GM23248 (cell line): ENCODE measurements around the gene AHRR. TPM values are rescaled to one million over a fixed set of nuclear protein-coding genes. Genes with fewer than 3 reads are reported as not detected.

Source experiments
- DNase-seq: peaks from one replicate; pipeline ENCODE4 v3.0.0-alpha.2; 2015
- H2AFZ ChIP-seq: fragments of 200-600 bp; sonication (generic); 2 replicates; pipeline ENCODE4 v1.6.1; 2016; ENCODE audit warnings: antibody characterized with exemption
- H3F3A ChIP-seq: fragments of 200-600 bp; sonication (generic); 2 replicates; pipeline ENCODE4 v1.6.1; 2016; ENCODE audit warnings: mild to moderate bottlenecking, antibody characterized with exemption, mixed run types; ENCODE audit not compliant: insufficient read depth
- H3K27ac ChIP-seq: fragments of 200-600 bp; sonication (generic); 2 replicates; pipeline ENCODE4 v1.5.1; 2016; ENCODE audit warnings: mild to moderate bottlenecking
- H3K27me3 ChIP-seq: fragments of 200-600 bp; sonication (generic); replicated peaks from 2 replicates; pipeline ENCODE4 v1.6.1; 2016; ENCODE audit warnings: mild to moderate bottlenecking; ENCODE audit not compliant: insufficient read depth
- H3K36me3 ChIP-seq: fragments of 200-600 bp; sonication (generic); 2 replicates; pipeline ENCODE4 v1.6.1; 2016; ENCODE audit warnings: low read depth, mild to moderate bottlenecking
- H3K4me1 ChIP-seq: fragments of 200-600 bp; sonication (generic); 2 replicates; pipeline ENCODE4 v1.6.1; 2016; ENCODE audit warnings: mild to moderate bottlenecking; ENCODE audit not compliant: insufficient read depth
- H3K4me2 ChIP-seq: fragments of 200-600 bp; sonication (generic); one replicate; pipeline ENCODE4 v1.6.1; 2016; ENCODE audit warnings: mild to moderate bottlenecking; ENCODE audit not compliant: unreplicated experiment
- H3K4me3 ChIP-seq: fragments of 200-600 bp; sonication (generic); 2 replicates; pipeline ENCODE4 v1.5.1; 2016; ENCODE audit warnings: mild to moderate bottlenecking
- H3K79me2 ChIP-seq: fragments of 200-600 bp; sonication (generic); 2 replicates; pipeline ENCODE4 v1.6.1; 2016; ENCODE audit warnings: mild to moderate bottlenecking; ENCODE audit not compliant: insufficient read depth
- H3K9ac ChIP-seq: fragments of 200-600 bp; sonication (generic); 2 replicates; pipeline ENCODE4 v1.6.1; 2016; ENCODE audit warnings: mild to moderate bottlenecking
- H3K9me2 ChIP-seq: fragments of 200-600 bp; sonication (generic); 2 replicates; pipeline ENCODE4 v1.6.1; 2016; ENCODE audit warnings: mixed run types, mild to moderate bottlenecking, moderate library complexity; ENCODE audit not compliant: insufficient read depth
- H3K9me3 ChIP-seq: fragments of 200-600 bp; sonication (generic); one replicate; pipeline ENCODE4 v1.6.1; 2017; ENCODE audit warnings: low read depth
- H4K20me1 ChIP-seq: fragments of 200-600 bp; sonication (generic); 2 replicates; pipeline ENCODE4 v1.6.0; 2016; ENCODE audit not compliant: insufficient read depth
- EZH2 ChIP-seq: fragments of 200-600 bp; sonication (generic); IDR thresholded peaks from 2 replicates; pipeline ENCODE4 v1.6.1; 2018; ENCODE audit warnings: antibody characterized with exemption, mild to moderate bottlenecking; ENCODE audit not compliant: insufficient read depth, poor library complexity, severe bottlenecking
- EZH2phosphoT487 ChIP-seq: fragments of 200-600 bp; sonication (generic); IDR thresholded peaks from 2 replicates; pipeline ENCODE4 v1.6.1; 2018; ENCODE audit warnings: antibody characterized with exemption, moderate library complexity, mild to moderate bottlenecking, low read depth; ENCODE audit not compliant: insufficient read depth
- WGBS, 2 experiments: methylation state at CpG; one replicate each; pipeline ENCODE4 v1.1.6; 2015 to 2017; ENCODE audit warnings: low lambda C conversion rate in 2 of 2, low coverage in 1 of 2; ENCODE audit errors: missing lambda C conversion rate in 2 of 2; 5-methylcytosine and 5-hydroxymethylcytosine counted together
- in situ Hi-C: fragments of 300-500 bp; cut with MboI; formaldehyde crosslinking; loops from 2 replicates; pipeline ENCODE4 v1.15.0; 2020
- polyA plus RNA-seq: library from polyadenylated mRNA; unstranded; fragments of >200 nt; fragmentation: Nextera tagmentation; extraction: Ambion mirVana; gene quantifications from 2 replicates; pipeline ENCODE4 v1.2.1, GENCODE V29; 2016
- total RNA-seq: library from RNA; depleted of rRNA; stranded (reverse); fragments of >200 nt; shearing (Covaris generic); gene quantifications from 2 replicates; pipeline ENCODE4 v1.2.3, GENCODE V29; 2014

AHRR gene
- total and polyA plus RNA-seq, 2 experiments from 2014 or later, result 13.2 to 33.7 TPM

GRCh38 chr5:329768-330167 lies 8.3 kb downstream of the AHRR start:
- Histone ChIP-seq H3K27ac (peak overlapping the region; percentile 62), H3K4me3 (no peak overlapping the region), H3K9me3 (no peaks in the 10 kb centered on the region), H3K79me2 (peaks cover 99% of the 10 kb centered on the region), H3K27me3 (no peaks in the 10 kb centered on the region), H3F3A (peaks cover 21% of the 10 kb centered on the region), H3K9me2 (no peaks in the 10 kb centered on the region), H3K36me3 (no peaks in the 10 kb centered on the region), H4K20me1 (0 out of 2 replicates have a peak, but pooled peaks cover 4% of the 10 kb centered on the region), H3K4me2 (peak overlapping the region; percentile 26), H3K4me1 (peaks cover 26% of the 10 kb centered on the region), H3K9ac (0 out of 2 replicates have a peak overlapping the region, but pooled peaks have one; percentile 22), H2AFZ (no peak overlapping the region)
- 100% methylated on average over 1 of the region's 1 CpG for WGBS, 2 experiments
- no peak for TF ChIP-seq EZH2
- no peak for DNase-seq
- in situ Hi-C loops, result no loop called here

- peaks cover 29% of the 10 kb centered on the region for H3F3A ChIP-seq
- H3K27ac ChIP-seq, result no peak overlapping the region
- H3K4me2 ChIP-seq, result no peak overlapping the region
- 97% methylated on average over 5 of the region's 5 CpGs for WGBS, 2 experiments
- no peaks in the 10 kb centered on the region for H3K27me3 ChIP-seq
- TF ChIP-seq EZH2 (no peak), EZH2phosphoT487 (no peak)
- H4K20me1 ChIP-seq, result 0 out of 2 replicates have a peak, but pooled peaks cover 4% of the 10 kb centered on the region
- H3K4me1 ChIP-seq, result peaks cover 26% of the 10 kb centered on the region
- H3K9me3 ChIP-seq, result no peaks in the 10 kb centered on the region
- H3K9me2 ChIP-seq, result no peaks in the 10 kb centered on the region
- no peak for DNase-seq
- in situ Hi-C loops, result no loop called here
- H3K79me2 ChIP-seq, result peaks cover 99% of the 10 kb centered on the region
- H3K9ac ChIP-seq, result no peak overlapping the region
- H3K36me3 ChIP-seq, result no peaks in the 10 kb centered on the region
- H2AFZ ChIP-seq, result no peak overlapping the region
- H3K4me3 ChIP-seq, result no peak overlapping the region
Observed at GRCh38 chr5:332843-333242, 11.3 kb downstream of the AHRR start.

- Histone ChIP-seq H3K9me2 (no peaks in the 10 kb centered on the region), H3K27me3 (no peaks in the 10 kb centered on the region), H3K4me1 (peaks cover 18% of the 10 kb centered on the region), H3K36me3 (no peaks in the 10 kb centered on the region), H3K27ac (no peak overlapping the region), H4K20me1 (no peaks in the 10 kb centered on the region), H3K9me3 (no peaks in the 10 kb centered on the region), H3K79me2 (peaks cover 99% of the 10 kb centered on the region), H2AFZ (no peak overlapping the region), H3K4me3 (no peak overlapping the region), H3K9ac (no peak overlapping the region), H3F3A (peaks cover 22% of the 10 kb centered on the region), H3K4me2 (no peak overlapping the region)
- TF ChIP-seq EZH2, result no peak
- no peak for TF ChIP-seq EZH2phosphoT487
- in situ Hi-C loops, result no loop called here
- peak; percentile 29 for DNase-seq
- WGBS, 2 experiments, result 48 to 50% methylated on average over 2 of the region's 2 CpGs
Observed at GRCh38 chr5:333945-334344, 12.4 kb downstream of the AHRR start.

- DNase-seq, result no peak
- Histone ChIP-seq H3K79me2 (peaks cover 100% of the 10 kb centered on the region), H3K27me3 (no peaks in the 10 kb centered on the region), H3F3A (peaks cover 10% of the 10 kb centered on the region), H3K4me1 (peaks cover 8% of the 10 kb centered on the region), H3K9me2 (no peaks in the 10 kb centered on the region), H3K9me3 (no peaks in the 10 kb centered on the region), H3K9ac (no peak overlapping the region), H3K36me3 (no peaks in the 10 kb centered on the region), H3K4me2 (no peak overlapping the region), H2AFZ (no peak overlapping the region), H3K27ac (no peak overlapping the region), H4K20me1 (no peaks in the 10 kb centered on the region), H3K4me3 (no peak overlapping the region)
- TF ChIP-seq EZH2, result no peak
- TF ChIP-seq EZH2phosphoT487, result no peak
- 79 to 87% methylated on average over 5 of the region's 5 CpGs for whole genome bisulfite sequencing, 2 experiments
- in situ Hi-C loops, result no loop called here
Observed at GRCh38 chr5:334903-335739, 13.6 kb downstream of the AHRR start.

- no peaks in the 10 kb centered on the region for H4K20me1 ChIP-seq
- WGBS, 2 experiments, result 68 to 74% methylated on average over 3 of the region's 3 CpGs
- H3K79me2 ChIP-seq, result peaks cover 98% of the 10 kb centered on the region
- H3K4me2 ChIP-seq, result no peak overlapping the region
- H3K9me2 ChIP-seq, result no peaks in the 10 kb centered on the region
- H2AFZ ChIP-seq, result no peak overlapping the region
- no peaks in the 10 kb centered on the region for H3K27me3 ChIP-seq
- H3K27ac ChIP-seq, result no peak overlapping the region
- H3F3A ChIP-seq, result peaks cover 8% of the 10 kb centered on the region; the same call in 1 of the 2 replicates
- in situ Hi-C loops, result no loop called here
- no peak overlapping the region for H3K4me3 ChIP-seq
- no peak overlapping the region for H3K9ac ChIP-seq
- H3K4me1 ChIP-seq, result peaks cover 8% of the 10 kb centered on the region
- TF ChIP-seq EZH2, result no peak
- TF ChIP-seq EZH2phosphoT487, result no peak
- H3K36me3 ChIP-seq, result no peaks in the 10 kb centered on the region
- no peaks in the 10 kb centered on the region for H3K9me3 ChIP-seq
- no peak for DNase-seq
Observed at GRCh38 chr5:335740-336038, 14.2 kb downstream of the AHRR start.
